Muscle of back (tissue), 11 donors: Measurements from ENCODE around the gene SH3BP4. TPM values are rescaled to one million over a fixed set of nuclear protein-coding genes. Genes with fewer than 3 reads are reported as not detected.

Experiments
- DNase-seq, 3 donors: peaks; one replicate each; pipeline versions ENCODE4 v3.0.0 to v3.0.0-alpha.2; 2013
- polyA plus RNA-seq, 10 donors: library from polyadenylated mRNA; unstranded; fragments of 120-200 nt; gene quantifications; one replicate each; pipeline ENCODE4 v1.2.1, GENCODE V29; 2013; ENCODE audit not compliant: insufficient read length in 10 of 10

Gene SH3BP4
- polyA plus RNA-seq, 10 donors = 12.8 to 19.8 (median 16.7) TPM

DNA sequence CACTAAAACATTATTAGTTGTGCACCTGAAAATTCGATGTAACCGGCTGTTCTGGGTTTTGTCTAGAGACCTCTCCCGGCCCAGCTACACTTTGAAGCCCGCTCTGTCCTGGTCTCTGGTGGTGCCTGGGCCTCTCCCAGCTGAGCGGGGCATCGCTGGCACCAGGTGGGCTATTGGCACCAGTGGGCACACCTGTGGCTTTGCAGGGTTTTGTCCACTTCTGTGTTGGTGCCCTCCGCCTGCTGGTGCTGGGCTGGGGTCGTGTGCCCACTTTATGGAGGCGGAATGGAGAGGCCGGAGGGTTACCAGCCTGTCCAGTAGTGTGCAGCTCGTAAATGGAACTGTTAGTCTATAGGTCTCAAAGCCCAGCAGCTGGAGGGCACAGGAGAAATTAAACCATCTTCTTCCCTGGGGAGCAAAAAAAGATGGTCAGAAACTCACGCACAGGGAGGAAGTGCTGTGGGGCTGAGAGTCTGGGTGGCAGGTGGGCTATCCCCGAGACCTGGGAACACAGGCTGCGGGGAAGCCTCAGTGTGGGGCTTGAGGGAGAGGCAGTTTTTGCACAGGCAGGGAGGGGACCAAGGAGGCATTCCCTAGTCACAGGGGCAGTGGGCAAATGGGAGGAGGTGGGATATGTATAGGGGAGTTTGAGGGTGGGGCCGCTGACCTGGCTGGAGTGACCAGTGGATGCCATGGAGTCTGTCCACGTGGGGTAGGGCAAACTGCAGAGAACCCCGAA, 30.4 kb downstream of the SH3BP4 start:
- DNase-seq = no peak

DNA sequence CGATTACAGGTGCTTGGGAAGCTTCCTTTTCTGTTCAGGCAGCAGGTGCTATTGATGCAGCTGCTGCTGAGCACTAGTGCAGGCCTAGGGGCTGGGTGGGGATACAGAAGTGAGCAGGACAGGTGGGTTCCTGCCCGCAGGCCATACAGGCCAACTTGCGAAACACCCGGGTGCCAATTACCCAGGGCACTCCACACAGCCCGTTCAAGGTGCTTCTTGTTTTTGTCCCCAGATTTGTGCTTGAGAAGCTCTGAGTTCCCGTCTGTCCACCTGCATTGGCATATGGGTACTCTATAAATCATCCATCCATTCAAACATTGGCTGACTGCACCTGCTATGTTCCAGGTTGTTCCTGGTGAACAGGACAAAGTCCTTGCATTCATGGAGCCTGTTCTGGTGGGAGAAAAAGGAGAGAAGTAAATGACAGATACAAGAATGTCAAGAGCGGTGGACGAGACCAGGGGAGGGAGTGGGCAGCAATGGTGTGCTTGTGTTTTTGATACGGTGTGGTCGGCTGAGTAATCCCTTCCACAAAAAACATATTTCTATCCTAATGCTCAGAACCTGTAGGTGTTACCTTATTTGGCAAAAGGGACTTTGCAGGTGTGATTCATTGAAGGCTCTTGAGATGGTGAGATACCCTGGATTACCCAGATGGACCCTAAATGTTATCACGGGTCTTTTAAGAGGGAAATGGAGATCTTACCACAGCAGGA, 31.4 kb downstream of the SH3BP4 start:
- no peak for DNase-seq

DNA sequence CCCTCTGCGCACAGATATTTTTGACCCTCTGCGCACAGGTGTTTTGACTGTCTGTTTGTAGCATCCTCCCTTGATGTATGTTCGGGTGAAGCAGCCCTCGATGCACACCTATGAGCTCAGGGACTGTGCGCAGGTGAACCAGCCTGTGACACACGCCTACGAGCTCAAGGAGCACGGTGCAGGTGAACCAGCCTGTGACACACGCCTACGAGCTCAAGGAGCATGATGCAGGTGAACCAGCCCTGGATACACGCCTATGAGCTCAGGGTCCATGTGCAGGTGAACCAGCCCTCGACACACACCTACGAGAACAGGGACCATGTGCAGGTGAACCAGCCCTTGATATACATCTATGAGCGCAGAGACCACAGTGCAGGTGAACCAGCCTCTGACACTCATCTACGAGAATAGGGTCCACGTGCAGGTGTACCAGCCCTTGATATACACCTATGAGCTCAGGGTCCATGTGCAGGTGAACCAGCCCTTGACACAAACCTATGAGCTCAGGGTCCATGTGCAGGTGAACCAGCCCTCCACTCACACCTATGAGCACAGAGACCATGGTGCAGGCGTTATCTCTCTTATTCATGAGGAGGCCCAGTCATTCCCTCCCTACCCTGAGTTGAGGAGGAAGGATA, 33.9 kb downstream of the SH3BP4 start:
- no peak for DNase-seq

DNA sequence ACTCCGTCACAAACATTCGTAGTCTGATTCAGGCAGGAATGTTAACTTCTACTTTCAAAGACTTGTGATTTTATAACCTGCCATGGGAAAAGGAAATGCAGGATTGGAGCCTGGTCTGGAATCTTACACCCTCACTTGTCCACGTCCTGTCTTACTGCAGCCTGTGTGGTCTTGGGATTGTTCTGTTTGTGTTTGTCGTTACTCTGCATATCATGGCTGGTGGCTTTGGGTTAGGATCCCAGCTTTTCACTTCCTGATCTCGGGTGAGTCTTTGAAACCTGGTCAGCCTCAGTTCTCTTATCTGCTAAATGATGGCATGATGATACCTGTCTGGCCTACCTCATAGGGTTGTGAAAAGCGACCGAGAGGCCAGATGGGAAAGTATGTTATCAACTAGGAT, 34.6 kb downstream of the SH3BP4 start:
- DNase-seq = no peak

DNA sequence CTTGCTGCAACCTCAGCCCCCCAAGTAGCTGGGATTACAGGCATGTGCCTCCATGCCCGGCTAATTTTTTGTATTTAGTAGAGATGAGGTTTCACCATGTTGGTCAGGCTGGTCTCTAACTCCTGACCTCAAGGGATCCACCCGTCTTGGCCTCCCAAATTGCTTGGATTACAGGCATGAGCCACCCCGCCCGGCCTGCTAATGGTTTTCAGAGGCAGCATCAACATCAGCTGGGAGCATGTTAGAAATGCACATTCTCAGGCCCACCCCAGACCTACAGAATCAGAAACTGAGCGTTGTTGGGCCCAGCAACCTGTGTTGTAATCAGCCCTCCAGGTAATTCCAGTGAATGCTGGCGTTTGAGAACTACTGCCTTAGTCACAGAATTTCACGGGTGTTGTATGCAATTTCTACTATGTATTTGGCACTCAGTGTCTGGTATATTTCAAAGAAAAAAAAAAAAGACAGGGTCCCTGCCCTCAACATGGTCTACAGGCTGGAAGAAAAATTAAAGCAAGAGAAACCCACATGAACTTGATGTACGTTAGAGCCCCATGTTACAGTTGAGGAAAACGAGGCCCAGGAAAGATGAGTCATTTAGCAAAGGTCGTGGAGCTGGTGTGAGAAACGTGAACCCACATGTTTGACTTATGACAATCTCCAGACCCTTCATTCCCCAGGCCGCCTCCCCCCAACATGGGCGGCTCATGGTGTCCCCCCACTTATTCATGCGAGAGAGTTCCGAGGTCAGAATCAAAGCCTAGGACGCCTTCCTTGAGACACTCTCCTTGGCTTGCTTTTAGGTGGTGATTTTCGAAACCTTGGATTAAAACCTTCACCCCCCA, 35.3 kb downstream of the SH3BP4 start:
- DNase-seq = no peak

DNA sequence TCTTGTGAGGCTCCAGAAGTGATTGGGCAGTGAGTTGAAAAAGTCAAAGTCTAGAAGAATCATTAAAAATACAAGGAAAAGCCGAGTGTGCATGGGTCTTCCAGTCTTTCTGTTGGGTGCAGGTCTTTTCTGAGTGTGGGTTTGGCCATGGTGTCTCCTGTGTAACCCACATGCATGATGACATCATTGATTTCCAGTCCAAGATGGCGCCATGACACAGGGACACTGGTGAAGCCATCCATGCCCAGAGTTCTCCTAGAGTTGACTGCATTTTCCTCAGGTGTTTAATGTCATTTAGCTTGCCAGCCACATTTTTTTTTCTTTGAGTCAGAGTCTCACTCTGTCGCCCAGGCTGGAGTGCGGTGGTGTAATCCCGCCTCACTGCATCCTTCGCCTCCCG, 35.9 kb downstream of the SH3BP4 start:
- DNase-seq = no peak

DNA sequence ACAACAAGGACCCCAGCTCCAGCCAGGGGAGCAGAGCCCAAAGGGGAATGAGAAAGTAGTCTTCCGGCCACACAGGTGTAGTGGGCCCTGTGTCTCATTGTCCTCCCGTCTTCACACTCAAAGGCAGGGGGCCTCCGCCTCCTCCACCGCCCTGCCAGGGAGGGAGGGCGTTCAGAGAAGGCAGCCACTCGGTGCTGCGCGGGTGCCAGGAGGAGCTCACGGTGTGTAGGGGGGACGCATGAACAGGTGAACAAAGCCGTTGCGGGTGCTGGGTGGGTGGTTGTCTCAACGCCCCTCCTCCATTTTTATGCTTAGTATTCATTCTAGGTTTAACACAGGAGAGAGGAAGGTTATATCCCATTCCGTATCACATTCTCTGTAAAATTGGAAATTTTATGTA, 36.7 kb downstream of the SH3BP4 start:
- no peak for DNase-seq

DNA sequence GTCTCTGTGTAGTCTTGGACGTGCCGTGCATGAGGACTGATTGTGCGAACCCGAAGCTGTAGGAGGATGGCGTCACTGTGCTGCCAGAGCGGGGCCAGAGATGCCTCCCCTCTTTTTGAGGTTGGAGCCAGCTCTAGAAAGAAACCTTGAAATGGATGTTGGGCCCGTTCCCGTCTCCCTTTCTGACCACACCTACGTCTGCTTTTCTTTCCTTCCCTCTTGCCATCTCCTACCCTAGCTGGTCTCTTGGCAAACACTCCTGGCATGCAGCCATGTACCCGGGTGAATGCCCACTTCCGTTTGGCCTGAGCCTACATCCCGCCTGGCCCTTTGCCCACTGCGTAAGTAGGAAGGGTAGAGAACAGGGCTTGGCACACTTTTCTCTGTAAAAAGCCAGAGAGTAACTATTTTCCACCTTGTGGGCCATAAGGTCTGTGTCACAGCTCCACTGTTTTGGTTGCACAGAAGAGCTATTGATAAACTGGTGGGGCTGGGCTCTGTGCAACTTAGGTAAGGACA, 37.4 kb downstream of the SH3BP4 start:
- DNase-seq = peak in 1 of 3 donors; percentile 37

DNA sequence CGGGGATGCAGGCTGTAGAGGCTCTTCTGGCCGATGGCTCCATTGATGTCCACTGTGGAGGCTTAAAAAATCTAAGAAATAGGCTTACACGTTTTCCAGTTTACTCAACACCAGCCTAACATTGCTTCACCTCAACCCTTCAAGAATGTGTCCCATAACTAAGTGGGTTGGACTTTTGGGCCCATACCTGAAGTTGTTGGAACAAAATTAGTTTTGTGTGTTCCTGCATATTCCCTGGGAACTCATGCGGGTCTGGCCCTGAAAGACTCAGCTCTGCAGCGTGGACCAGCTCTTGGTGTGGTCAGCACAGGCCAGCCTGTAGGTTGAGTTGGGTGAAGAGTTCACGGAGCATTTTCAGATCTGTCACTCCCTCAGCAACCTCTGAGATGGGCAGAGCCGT, 38.5 kb downstream of the SH3BP4 start:
- no peak for DNase-seq

DNA sequence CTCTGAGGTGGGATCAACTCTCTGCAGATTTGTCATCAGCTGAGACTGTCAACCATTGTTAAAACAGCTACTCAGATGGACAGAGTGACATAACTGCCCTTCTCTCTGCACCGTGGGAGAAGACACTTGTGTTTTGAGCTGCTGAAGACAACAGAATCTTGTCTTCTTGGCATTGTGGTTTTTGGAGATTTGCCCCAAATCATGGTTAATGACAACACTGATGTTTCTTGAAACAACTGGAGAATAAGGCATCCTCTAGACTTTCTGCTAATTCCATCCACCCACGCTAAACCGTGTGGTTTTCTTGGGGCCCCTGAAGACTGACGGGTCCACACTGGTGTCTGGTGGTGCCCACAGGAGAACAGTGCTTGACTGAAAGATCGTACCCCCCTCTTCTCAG, 39.5 kb downstream of the SH3BP4 start:
- no peak for DNase-seq

DNA sequence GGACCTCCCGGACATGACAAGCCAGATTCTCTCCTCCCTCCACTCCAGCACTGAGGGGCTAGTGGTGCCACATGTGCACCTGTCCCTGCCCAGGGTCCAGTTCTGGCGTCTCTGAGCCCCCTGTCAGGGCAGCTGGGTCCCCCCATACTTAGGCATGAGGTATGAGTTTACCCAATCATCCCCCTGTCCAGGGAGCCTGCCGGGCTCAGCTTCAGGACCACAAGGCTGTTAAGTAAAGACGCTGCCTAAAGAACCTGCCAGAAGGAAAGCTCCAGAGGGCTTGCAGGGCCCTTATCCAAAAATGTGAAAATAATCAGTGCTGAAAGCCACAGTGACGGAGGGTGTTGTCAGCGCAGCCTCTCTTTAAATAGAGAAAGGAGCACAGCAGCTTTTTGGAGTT, 40.0 kb downstream of the SH3BP4 start:
- peak in 2 of 3 donors; percentile 77 to 86 for DNase-seq

DNA sequence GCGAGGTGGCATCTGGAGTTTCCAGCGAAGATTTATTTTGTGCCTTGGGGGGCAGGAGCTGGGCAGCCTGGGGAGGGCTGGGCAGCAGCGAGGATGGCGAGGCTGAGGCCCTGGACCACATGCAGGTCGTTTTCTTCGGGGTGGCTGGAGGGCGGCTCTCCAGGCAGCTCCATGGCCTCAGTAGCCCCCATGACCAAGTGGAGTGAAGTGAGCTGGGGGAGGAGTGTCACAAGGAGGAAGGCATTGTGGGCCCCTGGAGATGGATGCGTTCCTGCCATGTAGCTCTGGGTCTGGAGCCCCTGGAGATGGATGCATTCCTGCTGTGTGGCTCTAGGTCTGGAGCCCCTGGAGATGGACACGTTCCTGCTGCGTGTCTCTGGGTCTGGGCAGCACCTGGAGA, 40.4 kb downstream of the SH3BP4 start:
- DNase-seq = no peak

DNA sequence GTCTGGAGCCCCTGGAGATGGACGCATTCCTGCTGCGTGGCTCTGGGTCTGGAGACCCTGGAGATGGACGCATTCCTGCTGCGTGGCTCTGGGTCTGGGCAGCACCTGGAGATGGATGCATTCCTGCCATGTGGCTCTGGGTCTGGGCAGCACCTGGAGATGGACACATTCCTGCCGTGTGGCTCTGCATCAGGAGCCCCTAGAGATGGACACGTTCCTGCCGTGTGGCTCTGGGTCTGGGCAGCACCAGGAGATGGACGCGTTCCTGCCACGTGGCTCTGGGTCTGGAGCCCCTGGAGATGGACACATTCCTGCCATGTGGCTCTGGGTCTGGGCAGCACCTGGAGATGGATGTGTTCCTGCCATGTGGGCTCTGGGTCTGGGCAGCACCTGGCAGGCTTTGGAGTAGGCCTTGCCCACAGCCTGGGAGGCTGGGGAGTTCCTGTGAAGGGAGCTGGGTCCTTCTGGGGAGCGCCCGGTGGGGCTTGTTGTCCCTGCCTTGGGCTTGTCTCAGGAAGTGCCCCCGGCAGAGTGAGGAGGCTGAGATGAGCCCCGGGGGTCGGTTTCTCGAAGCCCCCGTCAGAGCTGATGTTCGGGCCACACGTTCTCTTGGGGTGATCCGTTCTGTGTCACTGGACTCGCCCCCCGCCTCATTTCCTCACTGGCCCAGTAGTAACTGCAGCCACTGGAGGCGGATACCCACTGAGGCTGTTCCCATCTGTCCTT, 41.0 kb downstream of the SH3BP4 start:
- no peak for DNase-seq

DNA sequence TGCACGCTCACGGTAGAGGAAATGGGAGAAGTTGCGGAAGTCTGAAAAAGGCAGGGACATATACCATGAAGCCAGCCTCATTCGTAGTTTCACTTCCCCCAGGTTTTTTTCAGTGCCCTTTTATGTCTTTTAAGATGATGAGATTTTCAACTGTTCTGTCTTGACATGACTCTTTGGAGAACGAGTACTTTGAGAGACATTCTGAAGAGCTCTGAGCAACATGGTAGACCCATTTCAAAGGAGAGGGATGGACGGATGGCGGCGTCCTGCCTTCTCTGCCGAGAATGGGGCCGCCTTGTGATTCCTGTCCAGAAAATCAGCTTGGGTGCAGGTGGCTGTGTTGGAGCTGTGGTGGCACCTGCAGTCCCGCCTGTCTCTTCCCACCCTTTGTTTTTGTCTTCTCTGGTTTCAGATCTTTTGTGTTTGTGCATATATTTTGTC, 41.7 kb downstream of the SH3BP4 start:
- no peak for DNase-seq

DNA sequence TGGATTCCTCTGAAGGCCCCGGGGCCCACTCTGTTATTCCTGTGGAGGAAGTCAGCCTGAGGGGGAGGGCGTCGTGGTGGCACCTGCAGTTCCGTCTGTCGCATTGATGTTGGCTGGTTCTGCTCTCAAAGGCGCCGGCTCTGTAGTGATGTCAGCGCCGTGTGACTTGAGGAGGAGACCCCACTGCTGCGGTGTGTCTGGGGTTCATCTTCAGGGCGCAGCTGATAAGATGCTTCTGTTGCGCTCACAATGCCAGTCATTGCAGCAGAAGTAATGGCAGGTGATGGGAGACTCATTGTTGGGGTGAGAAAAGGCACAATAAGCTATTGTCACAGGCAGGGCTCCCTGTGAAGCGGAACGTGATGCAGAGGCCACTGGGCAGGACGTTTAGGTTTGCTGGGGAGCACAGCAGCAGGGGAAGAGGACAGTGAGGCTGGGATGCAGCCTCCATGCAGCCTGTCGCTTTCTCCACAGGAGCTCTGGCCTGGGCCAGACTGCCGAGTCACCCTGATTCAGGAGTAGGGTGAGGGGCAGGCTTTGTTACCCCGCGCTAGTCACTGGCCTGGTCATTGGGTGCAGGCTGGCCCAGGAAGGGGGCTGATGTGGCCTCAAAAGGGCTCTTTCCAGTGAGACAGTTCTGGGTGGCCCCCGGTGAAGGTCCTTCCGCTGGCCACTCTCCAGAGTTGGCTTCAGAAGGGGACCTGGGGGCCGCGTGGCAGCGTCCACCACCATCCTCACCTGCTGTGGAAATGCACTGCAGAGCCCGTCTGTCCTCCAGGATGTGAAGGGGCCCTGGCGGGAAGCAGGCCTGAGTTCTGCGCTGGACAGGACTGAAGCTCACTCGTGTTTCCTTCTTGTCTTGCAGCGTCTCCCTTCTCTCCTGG, 42.9 kb downstream of the SH3BP4 start:
- no peak for DNase-seq

DNA sequence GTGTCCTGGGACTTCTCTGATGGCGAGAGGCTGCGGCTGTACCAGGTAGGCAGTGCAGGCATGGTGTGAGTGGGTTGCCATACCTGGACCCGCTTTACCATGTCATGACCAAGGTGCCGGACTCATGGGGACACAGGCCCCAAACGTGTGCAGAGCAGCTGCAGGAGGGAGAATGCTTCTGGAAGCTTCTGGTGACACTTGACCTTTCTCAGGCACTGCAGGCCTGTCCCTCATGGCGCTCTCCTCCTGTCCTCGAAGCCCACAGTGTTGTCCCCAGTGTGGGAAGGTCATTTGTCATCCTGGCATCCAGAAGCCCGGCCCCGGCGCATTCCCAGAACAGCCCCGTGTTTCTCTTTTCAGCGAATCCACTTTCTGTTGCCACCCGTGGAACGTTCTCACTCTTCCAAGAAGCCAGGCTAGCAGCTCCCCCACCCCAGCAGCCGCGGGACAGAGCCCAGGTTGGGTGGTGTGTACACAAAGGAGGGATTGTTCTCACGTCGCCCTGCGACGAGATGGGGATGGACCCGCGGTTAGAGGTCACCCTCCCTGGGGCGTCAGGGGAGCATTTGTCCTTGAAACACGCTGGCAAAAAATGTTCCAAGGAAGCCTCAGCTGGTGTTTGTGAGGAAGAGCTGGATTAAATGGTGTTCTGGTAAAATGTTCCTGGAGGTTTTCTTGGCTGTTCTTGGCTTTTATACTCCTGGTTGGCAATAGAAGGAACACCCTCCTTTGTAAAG, 43.7 kb downstream of the SH3BP4 start:
- no peak for DNase-seq

DNA sequence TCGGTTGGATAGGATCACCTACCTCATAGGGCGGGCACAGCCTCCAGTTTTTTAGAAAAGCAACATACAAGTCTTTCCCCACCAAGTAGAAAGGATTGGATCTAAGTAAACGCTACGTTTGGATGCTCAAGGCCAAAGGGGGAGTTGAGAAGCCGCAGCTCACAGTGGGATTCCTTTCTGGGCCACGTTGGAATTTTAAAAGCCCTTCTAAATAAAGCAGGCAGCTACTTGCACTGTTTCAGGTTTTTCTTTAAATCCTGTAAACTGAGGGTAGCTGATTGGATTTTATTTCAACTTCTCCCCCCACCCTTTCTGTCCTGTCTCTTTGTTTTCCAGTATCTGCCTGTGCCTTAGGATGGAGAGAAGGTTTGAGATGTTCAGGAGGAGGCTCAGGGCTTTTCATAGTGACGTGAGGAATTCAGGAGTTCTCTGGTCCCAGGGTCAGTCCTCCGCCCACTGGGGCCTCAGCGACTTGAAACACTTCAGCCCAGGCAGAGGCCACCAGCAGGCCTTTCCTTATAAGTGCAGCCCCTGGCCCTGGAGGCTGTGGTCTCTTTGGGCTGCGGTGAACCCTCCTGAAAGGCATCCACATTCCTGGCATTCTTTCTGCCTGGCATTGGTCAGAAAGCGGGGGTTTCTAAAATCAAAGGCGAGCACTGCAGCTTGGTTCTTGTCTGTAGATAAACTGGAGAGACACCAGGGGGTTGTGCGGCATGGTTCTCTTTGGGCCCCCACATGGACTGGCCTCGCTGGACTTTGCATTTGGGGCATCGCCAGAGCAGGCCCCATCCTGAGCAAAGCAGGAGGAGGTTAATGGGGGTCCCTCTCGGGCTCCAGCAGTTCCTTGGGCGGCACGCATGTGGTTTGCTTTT, 44.5 kb downstream of the SH3BP4 start:
- peak in 1 of 3 donors; percentile 76 for DNase-seq

DNA sequence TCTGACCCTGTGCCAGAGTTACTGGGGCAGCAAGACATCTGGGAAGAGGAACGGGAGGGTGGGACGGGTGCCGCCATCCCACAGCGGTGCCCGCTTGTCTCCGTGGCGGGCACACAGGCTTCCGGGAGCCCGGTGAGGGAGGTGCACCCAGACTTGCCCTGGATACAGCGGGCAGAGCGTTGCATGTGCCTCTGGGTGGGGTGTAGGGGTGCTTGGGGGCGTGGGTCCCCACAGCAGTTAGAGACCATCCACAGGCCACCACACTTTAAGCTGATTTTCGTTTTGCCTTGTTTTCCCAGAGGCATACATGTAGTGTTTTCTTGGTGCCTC, 45.1 kb downstream of the SH3BP4 start:
- no peak for DNase-seq
